Ishikawa (cell line): ENCODE data around the gene LRP5.

Source experiments
- CEBPB ChIP-seq: IDR thresholded peaks from 2 replicates; pipeline ENCODE4 v1.6.1; 2012
- CREB1 ChIP-seq: IDR thresholded peaks from 2 replicates; pipeline ENCODE4 v1.6.1; 2012; ENCODE audit warnings: low read depth
- EGR1 ChIP-seq: IDR thresholded peaks from 2 replicates; pipeline ENCODE4 v1.6.1; 2012
- EP300 ChIP-seq: IDR thresholded peaks from 2 replicates; pipeline ENCODE4 v1.6.1; 2012; ENCODE audit warnings: borderline replicate concordance
- FOXM1 ChIP-seq: IDR thresholded peaks from 2 replicates; pipeline ENCODE4 v1.6.1; 2012; ENCODE audit warnings: low read depth, borderline replicate concordance
- NFIC ChIP-seq: IDR thresholded peaks from 2 replicates; pipeline ENCODE4 v1.6.1; 2012
- RAD21 ChIP-seq: IDR thresholded peaks from 2 replicates; pipeline ENCODE4 v1.6.1; 2012; ENCODE audit warnings: low read depth
- TAF1 ChIP-seq: IDR thresholded peaks from 2 replicates; pipeline ENCODE4 v1.6.1; 2012; ENCODE audit warnings: low read depth, mild to moderate bottlenecking
- TCF12 ChIP-seq: IDR thresholded peaks from 2 replicates; pipeline ENCODE4 v1.6.1; 2012; ENCODE audit warnings: low read depth
- TEAD4 ChIP-seq: IDR thresholded peaks from 2 replicates; pipeline ENCODE4 v1.6.1; 2012
- YY1 ChIP-seq: IDR thresholded peaks from 2 replicates; pipeline ENCODE4 v1.6.1; 2012; ENCODE audit warnings: low read depth
- ZBTB7A ChIP-seq: IDR thresholded peaks from 2 replicates; pipeline ENCODE4 v1.6.1; 2012; ENCODE audit warnings: low read depth
- TF ChIP-seq, protein P1 (sequence below): IDR thresholded peaks from 2 replicates; pipeline ENCODE4 v1.6.1; 2012
- TF ChIP-seq, protein P2 (sequence below): IDR thresholded peaks from 2 replicates; pipeline ENCODE4 v1.6.1; 2012
- TF ChIP-seq, protein P3 (sequence below): IDR thresholded peaks from 2 replicates; pipeline ENCODE4 v1.6.1; 2012; ENCODE audit warnings: low read depth, mild to moderate bottlenecking

Gene LRP5

DNA sequence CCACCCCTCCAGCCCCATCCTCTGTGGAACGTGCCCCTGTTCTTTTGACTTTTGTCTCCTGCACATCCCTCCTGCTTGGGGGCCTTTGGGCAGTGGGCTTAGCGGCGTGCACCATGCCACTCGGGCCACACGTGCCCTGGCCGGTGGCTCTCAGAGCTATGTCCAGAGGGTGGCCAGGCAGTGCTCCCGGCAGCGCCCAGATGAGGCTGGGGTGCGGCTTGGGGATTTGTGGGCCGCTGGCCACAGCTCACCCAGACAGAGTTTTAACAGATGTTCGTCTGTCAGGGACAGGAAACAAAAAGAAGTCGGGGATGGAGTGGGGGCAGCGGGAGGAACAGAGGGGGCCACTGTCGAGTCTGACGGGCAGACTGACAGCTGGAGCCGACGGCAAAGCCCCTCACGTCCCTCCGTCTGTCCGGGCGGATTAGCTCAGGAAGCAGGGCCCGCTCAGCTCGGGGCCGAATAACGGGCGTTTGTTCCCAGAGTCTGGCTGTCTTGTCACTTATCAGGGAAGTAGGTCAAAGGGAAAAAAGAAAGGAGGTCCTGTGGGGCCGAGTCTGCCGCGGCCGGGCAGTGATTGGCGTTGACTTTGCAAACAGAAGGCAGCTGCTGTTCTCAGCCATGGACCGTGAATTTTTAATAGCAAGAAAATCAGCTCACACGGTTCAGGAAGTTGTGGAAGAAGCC, 61.6 kb downstream of the LRP5 start:
- TF ChIP-seq ZBTB7A (no peak), TAF1 (no peak), TCF12 (no peak), EP300 (no peak), NFIC (no peak), FOXM1 (no peak), RAD21 (no peak)

DNA sequence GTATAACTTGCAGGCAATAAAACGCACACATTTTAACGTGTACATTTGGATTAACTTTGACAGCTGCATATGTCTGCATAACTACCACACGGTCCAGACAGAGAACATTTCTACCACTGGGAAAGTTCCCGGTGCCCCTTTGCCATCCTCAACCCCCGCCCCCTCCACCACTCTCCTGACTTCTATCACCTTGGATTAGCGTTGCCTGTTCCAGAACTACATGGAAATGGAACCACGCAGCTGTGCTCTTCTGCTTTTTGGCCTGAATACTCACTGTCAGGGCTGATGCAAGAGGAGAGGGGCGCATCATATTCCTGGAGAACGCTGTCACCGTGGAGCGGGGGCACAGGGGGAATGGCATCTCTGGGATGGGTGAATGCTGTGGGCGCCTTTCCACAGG, 62.1 kb downstream of the LRP5 start:
- TF ChIP-seq FOXM1 (no peak), TAF1 (no peak), TCF12 (no peak), RAD21 (no peak), YY1 (no peak), ZBTB7A (no peak), EP300 (no peak), TEAD4 (no peak), EGR1 (no peak), CEBPB (no peak), CREB1 (no peak), NFIC (no peak)
- TF ChIP-seq, protein P1, sequence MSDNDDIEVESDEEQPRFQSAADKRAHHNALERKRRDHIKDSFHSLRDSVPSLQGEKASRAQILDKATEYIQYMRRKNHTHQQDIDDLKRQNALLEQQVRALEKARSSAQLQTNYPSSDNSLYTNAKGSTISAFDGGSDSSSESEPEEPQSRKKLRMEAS = no peak
- TF ChIP-seq, protein P2, sequence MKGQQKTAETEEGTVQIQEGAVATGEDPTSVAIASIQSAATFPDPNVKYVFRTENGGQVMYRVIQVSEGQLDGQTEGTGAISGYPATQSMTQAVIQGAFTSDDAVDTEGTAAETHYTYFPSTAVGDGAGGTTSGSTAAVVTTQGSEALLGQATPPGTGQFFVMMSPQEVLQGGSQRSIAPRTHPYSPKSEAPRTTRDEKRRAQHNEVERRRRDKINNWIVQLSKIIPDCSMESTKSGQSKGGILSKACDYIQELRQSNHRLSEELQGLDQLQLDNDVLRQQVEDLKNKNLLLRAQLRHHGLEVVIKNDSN = no peak
- TF ChIP-seq, protein P3, sequence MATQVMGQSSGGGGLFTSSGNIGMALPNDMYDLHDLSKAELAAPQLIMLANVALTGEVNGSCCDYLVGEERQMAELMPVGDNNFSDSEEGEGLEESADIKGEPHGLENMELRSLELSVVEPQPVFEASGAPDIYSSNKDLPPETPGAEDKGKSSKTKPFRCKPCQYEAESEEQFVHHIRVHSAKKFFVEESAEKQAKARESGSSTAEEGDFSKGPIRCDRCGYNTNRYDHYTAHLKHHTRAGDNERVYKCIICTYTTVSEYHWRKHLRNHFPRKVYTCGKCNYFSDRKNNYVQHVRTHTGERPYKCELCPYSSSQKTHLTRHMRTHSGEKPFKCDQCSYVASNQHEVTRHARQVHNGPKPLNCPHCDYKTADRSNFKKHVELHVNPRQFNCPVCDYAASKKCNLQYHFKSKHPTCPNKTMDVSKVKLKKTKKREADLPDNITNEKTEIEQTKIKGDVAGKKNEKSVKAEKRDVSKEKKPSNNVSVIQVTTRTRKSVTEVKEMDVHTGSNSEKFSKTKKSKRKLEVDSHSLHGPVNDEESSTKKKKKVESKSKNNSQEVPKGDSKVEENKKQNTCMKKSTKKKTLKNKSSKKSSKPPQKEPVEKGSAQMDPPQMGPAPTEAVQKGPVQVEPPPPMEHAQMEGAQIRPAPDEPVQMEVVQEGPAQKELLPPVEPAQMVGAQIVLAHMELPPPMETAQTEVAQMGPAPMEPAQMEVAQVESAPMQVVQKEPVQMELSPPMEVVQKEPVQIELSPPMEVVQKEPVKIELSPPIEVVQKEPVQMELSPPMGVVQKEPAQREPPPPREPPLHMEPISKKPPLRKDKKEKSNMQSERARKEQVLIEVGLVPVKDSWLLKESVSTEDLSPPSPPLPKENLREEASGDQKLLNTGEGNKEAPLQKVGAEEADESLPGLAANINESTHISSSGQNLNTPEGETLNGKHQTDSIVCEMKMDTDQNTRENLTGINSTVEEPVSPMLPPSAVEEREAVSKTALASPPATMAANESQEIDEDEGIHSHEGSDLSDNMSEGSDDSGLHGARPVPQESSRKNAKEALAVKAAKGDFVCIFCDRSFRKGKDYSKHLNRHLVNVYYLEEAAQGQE = no peak

DNA sequence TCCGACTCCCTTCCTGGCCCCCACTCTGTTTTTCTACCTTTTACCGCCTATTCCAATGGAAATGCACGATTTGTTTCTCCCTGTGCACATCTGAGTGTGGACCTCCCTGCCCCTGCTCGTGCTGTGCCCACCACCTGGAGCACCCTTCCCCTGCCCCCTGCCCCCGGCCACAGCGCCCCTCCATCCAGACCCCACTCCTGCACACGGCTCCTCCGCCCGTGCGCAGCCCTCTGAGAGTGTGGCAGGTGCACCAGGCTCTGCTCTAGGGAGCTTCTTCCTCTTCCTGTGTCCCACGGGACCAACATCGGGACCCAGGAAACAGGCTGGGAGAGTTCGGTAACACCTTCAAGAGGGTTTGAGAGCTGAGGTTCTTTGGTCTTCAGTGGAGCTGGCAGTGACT, 62.9 kb downstream of the LRP5 start:
- TF ChIP-seq ZBTB7A (no peak), YY1 (no peak), TCF12 (no peak)

DNA sequence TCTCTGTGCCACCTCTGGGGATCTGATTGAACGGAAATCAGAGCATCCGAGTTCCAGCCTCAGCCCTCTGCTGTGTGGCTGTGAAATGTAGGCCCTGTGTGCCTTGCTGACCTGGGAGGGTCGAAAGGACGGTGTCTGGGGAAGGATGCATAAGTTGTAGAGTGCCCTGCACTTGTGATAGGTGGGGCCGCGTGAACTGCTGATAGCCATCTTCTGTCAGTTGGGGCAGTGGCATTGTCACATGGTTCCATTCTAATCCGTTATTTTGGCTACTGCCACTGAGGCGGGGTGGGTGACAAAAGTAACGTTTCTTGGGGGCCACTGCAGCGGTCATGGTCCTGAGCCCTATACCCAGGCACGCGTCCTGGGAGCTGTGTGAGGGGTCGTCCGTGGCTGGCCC, 63.4 kb downstream of the LRP5 start:
- TF ChIP-seq FOXM1 (no peak), NFIC (no peak), EP300 (no peak), YY1 (no peak), TEAD4 (no peak), RAD21 (no peak), CEBPB (no peak), CREB1 (no peak), TAF1 (no peak)
- TF ChIP-seq, protein P3 = no peak
- TF ChIP-seq, protein P1 = no peak

DNA sequence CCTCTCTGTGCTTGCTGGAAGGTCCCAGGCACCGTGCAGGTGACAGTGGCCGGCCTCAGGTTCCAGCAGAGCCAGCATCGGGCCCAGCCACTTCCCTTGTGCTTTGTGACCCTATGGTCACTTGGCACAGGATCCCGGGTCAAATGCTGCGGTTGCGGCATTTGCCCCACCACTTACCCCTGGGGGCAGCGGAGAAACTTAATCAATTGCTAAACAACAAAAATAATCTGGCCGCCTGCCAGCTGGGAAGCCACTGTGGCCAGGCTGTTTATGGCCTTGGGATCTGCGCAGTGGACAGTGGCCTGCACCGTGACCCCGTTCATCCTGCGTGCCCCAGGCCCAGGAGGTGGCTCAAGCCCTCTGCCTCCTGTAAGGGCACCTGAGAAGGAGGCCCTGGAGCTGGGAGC, 65.0 kb downstream of the LRP5 start:
- no peak for TF ChIP-seq EP300
- TF ChIP-seq, protein P3 = no peak
- no peak for TF ChIP-seq CREB1
- TF ChIP-seq TAF1 = no peak
- no peak for TF ChIP-seq EGR1
- TF ChIP-seq, protein P1 = no peak
- TF ChIP-seq FOXM1 = no peak
- no peak for TF ChIP-seq NFIC
- no peak for TF ChIP-seq CEBPB
